Neural cell (in vitro differentiated cells): ENCODE data around the gene DMRT2. TPM values are rescaled to one million over a fixed set of nuclear protein-coding genes. Genes with fewer than 3 reads are reported as not detected.

Source experiments
- H2AFZ ChIP-seq: fragments of 200-600, 300-800 bp; sonication (generic), shearing (Covaris generic); 2 replicates; pipeline ENCODE4 v1.6.0; 2014; ENCODE audit warnings: low read depth, mild to moderate bottlenecking, antibody characterized with exemption, low read length, moderate library complexity
- H3F3A ChIP-seq: fragments of 200-600 bp; shearing (Covaris generic); 2 replicates; pipeline ENCODE4 v1.6.1; 2016; ENCODE audit warnings: mild to moderate bottlenecking, moderate library complexity, mixed read lengths, antibody characterized with exemption, low read length; ENCODE audit not compliant: insufficient read depth, poor library complexity, severe bottlenecking
- H3K27ac ChIP-seq: fragments of 200-600, 300-800 bp; sonication (generic), shearing (Covaris generic); 2 replicates; pipeline ENCODE4 v1.5.1; 2014; ENCODE audit warnings: mild to moderate bottlenecking, low read length, moderate library complexity
- H3K27me3 ChIP-seq: fragments of 300-800, 200-600 bp; sonication (generic), shearing (Covaris generic); 2 replicates; pipeline ENCODE4 v1.6.0; 2014; ENCODE audit warnings: mild to moderate bottlenecking, low read depth, low read length, moderate library complexity; ENCODE audit not compliant: insufficient read depth
- H3K36me3 ChIP-seq: fragments of 300-800, 200-600 bp; sonication (generic), shearing (Covaris generic); 2 replicates; pipeline ENCODE4 v1.5.1; 2014; ENCODE audit warnings: mild to moderate bottlenecking, antibody characterized with exemption, low read length, moderate library complexity; ENCODE audit not compliant: insufficient read depth
- H3K4me2 ChIP-seq: fragments of 300-800, 200-600 bp; sonication (generic), shearing (Covaris generic); 2 replicates; pipeline ENCODE4 v1.6.0; 2014; ENCODE audit warnings: mild to moderate bottlenecking, low read length
- H3K4me3 ChIP-seq: fragments of 300-800, 200-600 bp; sonication (generic), shearing (Covaris generic); 2 replicates; pipeline ENCODE4 v1.5.1; 2014; ENCODE audit warnings: mild to moderate bottlenecking, low read length, moderate library complexity
- H3K79me2 ChIP-seq: fragments of 200-600 bp; shearing (Covaris generic); replicated peaks from 2 replicates; pipeline ENCODE4 v1.6.0; 2014; ENCODE audit warnings: mild to moderate bottlenecking, low read length, moderate library complexity; ENCODE audit not compliant: insufficient read depth
- H3K9ac ChIP-seq: fragments of 300-800, 200-600 bp; sonication (generic), shearing (Covaris generic); 2 replicates; pipeline ENCODE4 v1.6.1; 2016; ENCODE audit warnings: mild to moderate bottlenecking, low read length, mixed read lengths
- H3K9me2 ChIP-seq: fragments of 200-600 bp; shearing (Covaris generic); 2 replicates; pipeline ENCODE4 v1.6.1; 2016; ENCODE audit warnings: mild to moderate bottlenecking, low read length, mixed read lengths; ENCODE audit not compliant: insufficient read depth
- H3K9me3 ChIP-seq: fragments of 200-600, 300-800 bp; sonication (generic), shearing (Covaris generic); 2 replicates; pipeline ENCODE4 v1.6.1; 2016; ENCODE audit warnings: mild to moderate bottlenecking, mixed run types, low read length, moderate library complexity, mixed read lengths
- H4K20me1 ChIP-seq: fragments of 200-600 bp; shearing (Covaris generic); 2 replicates; pipeline ENCODE4 v1.6.1; 2016; ENCODE audit warnings: mild to moderate bottlenecking, mixed run types; ENCODE audit not compliant: insufficient read depth
- EP300 ChIP-seq: fragments of 450-650 bp; conservative IDR thresholded peaks from 2 replicates; pipeline ENCODE4 v1.6.1; 2014; ENCODE audit warnings: antibody characterized with exemption, mild to moderate bottlenecking, moderate library complexity; ENCODE audit not compliant: poor library complexity, severe bottlenecking
- EZH2 ChIP-seq: fragments of 200-600, 300-800 bp; shearing (Covaris generic), sonication (generic); IDR thresholded peaks from 2 replicates; pipeline ENCODE4 v1.6.1; 2014; ENCODE audit warnings: antibody characterized with exemption, low read length, borderline replicate concordance, mild to moderate bottlenecking; ENCODE audit not compliant: insufficient read depth, poor library complexity, severe bottlenecking
- MXI1 ChIP-seq: fragments of 450-650 bp; conservative IDR thresholded peaks from 2 replicates; pipeline ENCODE4 v1.6.1; 2014; ENCODE audit warnings: antibody characterized with exemption, mild to moderate bottlenecking; ENCODE audit not compliant: poor library complexity, severe bottlenecking
- POLR2AphosphoS5 ChIP-seq: IDR thresholded peaks from 2 replicates; pipeline ENCODE4 v1.6.1; 2012
- RAD21 ChIP-seq: fragments of 450-650 bp; conservative IDR thresholded peaks from 2 replicates; pipeline ENCODE4 v1.6.1; 2014; ENCODE audit warnings: antibody characterized with exemption, mild to moderate bottlenecking, moderate library complexity
- SMC3 ChIP-seq: fragments of 450-650 bp; conservative IDR thresholded peaks from 2 replicates; pipeline ENCODE4 v1.6.1; 2014; ENCODE audit warnings: antibody characterized with exemption, mild to moderate bottlenecking, moderate library complexity; ENCODE audit not compliant: poor library complexity
- TAF1 ChIP-seq: IDR thresholded peaks from 2 replicates; pipeline ENCODE4 v1.6.1; 2012; ENCODE audit warnings: low read depth
- polyA plus RNA-seq: library from polyadenylated mRNA; depleted of rRNA; stranded (reverse); fragments of >200 nt; gene quantifications from 2 replicates; pipeline ENCODE4 v1.2.3, GENCODE V29; 2014
- TF ChIP-seq, protein P1 (sequence below): IDR thresholded peaks from 2 replicates; pipeline ENCODE4 v1.6.1; 2012; ENCODE audit warnings: borderline replicate concordance
- TF ChIP-seq, protein P2 (sequence below): fragments of 450-650 bp; IDR thresholded peaks from 2 replicates; pipeline ENCODE4 v1.5.1; 2014; ENCODE audit warnings: antibody characterized with exemption, mild to moderate bottlenecking, moderate library complexity; ENCODE audit not compliant: poor library complexity, severe bottlenecking

DMRT2 gene
- polyA plus RNA-seq, 1 donor from 2014 or later = 0.20 TPM

GRCh38 chr9:1002678-1003077, 47.5 kb upstream of the DMRT2 start:
- Histone ChIP-seq H3K79me2 (no peaks in the 10 kb centered on the region), H3K4me3 (no peak overlapping the region), H3F3A (no peaks in the 10 kb centered on the region), H3K9me2 (no peaks in the 10 kb centered on the region), H4K20me1 (no peaks in the 10 kb centered on the region), H3K4me2 (no peak overlapping the region), H3K9ac (no peak overlapping the region), H3K9me3 (no peaks in the 10 kb centered on the region), H3K36me3 (no peaks in the 10 kb centered on the region), H3K27me3 (no peaks in the 10 kb centered on the region), H2AFZ (no peak overlapping the region), H3K27ac (no peak overlapping the region)
- TF ChIP-seq POLR2AphosphoS5 = no peak
- no peak for TF ChIP-seq EP300
- TF ChIP-seq, protein P1, sequence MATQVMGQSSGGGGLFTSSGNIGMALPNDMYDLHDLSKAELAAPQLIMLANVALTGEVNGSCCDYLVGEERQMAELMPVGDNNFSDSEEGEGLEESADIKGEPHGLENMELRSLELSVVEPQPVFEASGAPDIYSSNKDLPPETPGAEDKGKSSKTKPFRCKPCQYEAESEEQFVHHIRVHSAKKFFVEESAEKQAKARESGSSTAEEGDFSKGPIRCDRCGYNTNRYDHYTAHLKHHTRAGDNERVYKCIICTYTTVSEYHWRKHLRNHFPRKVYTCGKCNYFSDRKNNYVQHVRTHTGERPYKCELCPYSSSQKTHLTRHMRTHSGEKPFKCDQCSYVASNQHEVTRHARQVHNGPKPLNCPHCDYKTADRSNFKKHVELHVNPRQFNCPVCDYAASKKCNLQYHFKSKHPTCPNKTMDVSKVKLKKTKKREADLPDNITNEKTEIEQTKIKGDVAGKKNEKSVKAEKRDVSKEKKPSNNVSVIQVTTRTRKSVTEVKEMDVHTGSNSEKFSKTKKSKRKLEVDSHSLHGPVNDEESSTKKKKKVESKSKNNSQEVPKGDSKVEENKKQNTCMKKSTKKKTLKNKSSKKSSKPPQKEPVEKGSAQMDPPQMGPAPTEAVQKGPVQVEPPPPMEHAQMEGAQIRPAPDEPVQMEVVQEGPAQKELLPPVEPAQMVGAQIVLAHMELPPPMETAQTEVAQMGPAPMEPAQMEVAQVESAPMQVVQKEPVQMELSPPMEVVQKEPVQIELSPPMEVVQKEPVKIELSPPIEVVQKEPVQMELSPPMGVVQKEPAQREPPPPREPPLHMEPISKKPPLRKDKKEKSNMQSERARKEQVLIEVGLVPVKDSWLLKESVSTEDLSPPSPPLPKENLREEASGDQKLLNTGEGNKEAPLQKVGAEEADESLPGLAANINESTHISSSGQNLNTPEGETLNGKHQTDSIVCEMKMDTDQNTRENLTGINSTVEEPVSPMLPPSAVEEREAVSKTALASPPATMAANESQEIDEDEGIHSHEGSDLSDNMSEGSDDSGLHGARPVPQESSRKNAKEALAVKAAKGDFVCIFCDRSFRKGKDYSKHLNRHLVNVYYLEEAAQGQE = no peak
- TF ChIP-seq RAD21 = no peak
- TF ChIP-seq, protein P2, sequence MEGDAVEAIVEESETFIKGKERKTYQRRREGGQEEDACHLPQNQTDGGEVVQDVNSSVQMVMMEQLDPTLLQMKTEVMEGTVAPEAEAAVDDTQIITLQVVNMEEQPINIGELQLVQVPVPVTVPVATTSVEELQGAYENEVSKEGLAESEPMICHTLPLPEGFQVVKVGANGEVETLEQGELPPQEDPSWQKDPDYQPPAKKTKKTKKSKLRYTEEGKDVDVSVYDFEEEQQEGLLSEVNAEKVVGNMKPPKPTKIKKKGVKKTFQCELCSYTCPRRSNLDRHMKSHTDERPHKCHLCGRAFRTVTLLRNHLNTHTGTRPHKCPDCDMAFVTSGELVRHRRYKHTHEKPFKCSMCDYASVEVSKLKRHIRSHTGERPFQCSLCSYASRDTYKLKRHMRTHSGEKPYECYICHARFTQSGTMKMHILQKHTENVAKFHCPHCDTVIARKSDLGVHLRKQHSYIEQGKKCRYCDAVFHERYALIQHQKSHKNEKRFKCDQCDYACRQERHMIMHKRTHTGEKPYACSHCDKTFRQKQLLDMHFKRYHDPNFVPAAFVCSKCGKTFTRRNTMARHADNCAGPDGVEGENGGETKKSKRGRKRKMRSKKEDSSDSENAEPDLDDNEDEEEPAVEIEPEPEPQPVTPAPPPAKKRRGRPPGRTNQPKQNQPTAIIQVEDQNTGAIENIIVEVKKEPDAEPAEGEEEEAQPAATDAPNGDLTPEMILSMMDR = no peak
- TF ChIP-seq MXI1 = no peak
- TF ChIP-seq SMC3 = no peak
- no peak for TF ChIP-seq EZH2
- TF ChIP-seq TAF1 = no peak

- Histone ChIP-seq H3F3A (no peaks in the 10 kb centered on the region), H3K9me3 (no peaks in the 10 kb centered on the region), H3K4me2 (no peak overlapping the region), H3K36me3 (no peaks in the 10 kb centered on the region), H3K4me3 (no peak overlapping the region), H2AFZ (no peak overlapping the region), H3K9me2 (no peaks in the 10 kb centered on the region), H3K79me2 (no peaks in the 10 kb centered on the region), H3K27me3 (no peaks in the 10 kb centered on the region), H4K20me1 (no peaks in the 10 kb centered on the region), H3K27ac (no peak overlapping the region), H3K9ac (no peak overlapping the region)
- TF ChIP-seq MXI1 = no peak
- TF ChIP-seq, protein P2 = peak; percentile 88
- TF ChIP-seq, protein P1 = no peak
- peak; percentile 88 for TF ChIP-seq RAD21
- peak; percentile 85 for TF ChIP-seq SMC3
Observed at GRCh38 chr9:1005043-1005667, 45.0 kb upstream of the DMRT2 start.
